BLaER1 treated with 17β-estradiol and CSF1 and Interleukin-3, amounts not matched to agents 10 nM and 100 nM (cell line): Measurements from ENCODE around the gene SLC29A2.
"Not testable (repeated sequence)": the region's sequence is repeated elsewhere in the genome, so short reads cannot be mapped to it uniquely, and the experiment has no call there.

Experiments
- H3K27ac ChIP-seq, 11 experiments: shearing (Covaris generic); formaldehyde crosslinking; 2 replicates each; pipeline ENCODE4 v1.8.1; 2022
- H3K27me3 ChIP-seq, 11 experiments: shearing (Covaris generic); formaldehyde crosslinking; 2 replicates each; pipeline ENCODE4 v1.8.1; 2022
- H3K36me3 ChIP-seq, 11 experiments: shearing (Covaris generic); formaldehyde crosslinking; 2 replicates each; pipeline ENCODE4 v1.8.1; 2022
- H3K4me1 ChIP-seq, 10 experiments: shearing (Covaris generic); formaldehyde crosslinking; 2 replicates each; pipeline ENCODE4 v1.8.1; 2022
- H3K4me2 ChIP-seq, 11 experiments: shearing (Covaris generic); formaldehyde crosslinking; 2 replicates each; pipeline ENCODE4 v1.8.1; 2022
- H3K4me3 ChIP-seq, 10 experiments: shearing (Covaris generic); formaldehyde crosslinking; 2 replicates each; pipeline ENCODE4 v1.8.1; 2022
- H3K9ac ChIP-seq, 11 experiments: shearing (Covaris generic); formaldehyde crosslinking; 2 replicates each; pipeline ENCODE4 v1.8.1; 2022
- H3K9me3 ChIP-seq, 11 experiments: shearing (Covaris generic); formaldehyde crosslinking; replicated peaks in 1 of 11; 2 replicates each; pipeline ENCODE4 v1.8.1; 2022
- H4K20me1 ChIP-seq, 11 experiments: shearing (Covaris generic); formaldehyde crosslinking; 2 replicates each; pipeline ENCODE4 v1.8.1; 2022
- Cebpa-rat ChIP-seq, 11 experiments: shearing (Covaris generic); IDR thresholded peaks; 2 replicates each; pipeline ENCODE4 v1.8.1; 2022

SLC29A2 gene

DNA sequence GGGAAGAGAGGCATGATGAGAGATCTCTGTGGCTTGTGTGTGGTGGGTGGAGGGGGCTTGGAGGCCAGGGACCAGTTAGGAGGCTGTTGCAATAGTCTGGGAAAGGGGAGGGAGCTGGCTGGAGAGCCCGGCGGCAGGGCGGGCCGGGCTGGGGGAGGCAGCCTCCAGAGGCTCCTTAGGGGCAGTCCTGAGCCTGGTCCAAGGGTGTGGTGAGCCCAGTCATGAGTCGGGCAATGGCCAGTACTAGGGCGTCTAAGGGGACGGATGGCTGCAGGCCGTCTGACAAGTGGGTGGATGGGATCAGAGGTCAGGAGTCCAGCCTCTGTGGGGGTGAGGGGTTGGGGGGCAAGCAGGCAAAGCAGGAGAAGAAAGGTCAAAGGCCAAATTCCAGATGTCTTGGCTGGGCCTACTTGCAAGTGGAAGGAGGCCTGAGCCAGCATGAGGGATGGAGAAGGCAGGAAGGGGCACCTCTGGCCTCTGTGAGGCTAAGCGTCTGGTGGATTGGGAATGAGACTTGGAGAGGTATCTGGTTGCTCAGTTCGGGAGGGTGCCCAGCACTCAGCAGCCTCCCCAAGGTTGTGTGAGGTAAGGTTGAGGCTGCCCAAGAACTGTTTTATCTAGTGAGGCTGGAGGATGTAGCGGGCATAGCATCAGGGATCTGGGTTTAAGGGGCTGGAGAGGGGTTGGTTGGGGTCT is 48.7 kb downstream of the SLC29A2 start:
- no peak overlapping the region for H3K4me3 ChIP-seq
- H3K9ac ChIP-seq = no peak overlapping the region
- H3K27me3 ChIP-seq = no peaks in the 10 kb centered on the region
- TF ChIP-seq Cebpa-rat (IDR thresholded peaks at IDR 0.05) = no peak
- peak overlapping the region in 8 of 11 experiments; percentile 1 to 47 (median 32); a peak in 4 of 22 replicates for H3K4me2 ChIP-seq
- no peaks in the 10 kb centered on the region for H3K36me3 ChIP-seq
- H3K4me1 ChIP-seq = peaks cover 53 to 82% (median 76%) of the 10 kb centered on the region in 10 experiments
- H4K20me1 ChIP-seq = no peaks in the 10 kb centered on the region
- H3K27ac ChIP-seq = peak overlapping the region in 6 of 11 experiments; percentile 24 to 61 (median 42); a peak in 12 of 22 replicates
- peaks cover 0 to 21% (median 14%) of the 10 kb centered on the region in 11 experiments; a peak in 15 of 22 replicates for H3K9me3 ChIP-seq

DNA sequence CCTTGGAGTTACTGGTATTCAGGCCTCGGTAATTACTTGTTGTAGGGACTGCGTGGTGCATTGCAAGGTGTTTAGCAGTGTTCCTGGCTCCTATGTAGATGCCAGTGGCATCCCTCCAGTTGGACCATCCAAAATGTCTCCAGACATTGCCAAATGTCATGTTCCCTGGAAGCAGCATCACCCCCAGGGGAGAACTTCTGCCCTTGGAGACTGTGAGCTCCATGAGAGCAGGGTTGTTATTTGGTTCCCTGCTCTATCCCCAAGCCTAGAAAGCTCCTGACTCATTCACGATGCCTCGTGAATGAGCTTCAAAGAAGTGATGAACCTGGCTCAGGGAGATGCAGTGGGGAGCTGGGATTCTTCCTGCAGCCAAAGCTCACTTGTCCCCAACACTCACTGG is 50.0 kb downstream of the SLC29A2 start:
- Histone ChIP-seq H3K27ac (peak overlapping the region in 7 of 11 experiments; percentile 24 to 61 (median 42); a peak in 11 of 22 replicates), H3K4me3 (no peak overlapping the region), H3K9me3 (peaks cover 0 to 21% (median 14%) of the 10 kb centered on the region in 11 experiments; a peak in 15 of 22 replicates), H4K20me1 (peaks cover 0 to 2% (median 0%) of the 10 kb centered on the region in 11 experiments; a peak in 3 of 22 replicates), H3K4me2 (peak overlapping the region in 9 of 11 experiments; percentile 4 to 47 (median 31); a peak in 15 of 22 replicates), H3K4me1 (peaks cover 51 to 80% (median 74%) of the 10 kb centered on the region in 10 experiments), H3K9ac (no peak overlapping the region), H3K27me3 (no peaks in the 10 kb centered on the region), H3K36me3 (no peaks in the 10 kb centered on the region)
- no peak for TF ChIP-seq Cebpa-rat (IDR thresholded peaks at IDR 0.05)

DNA sequence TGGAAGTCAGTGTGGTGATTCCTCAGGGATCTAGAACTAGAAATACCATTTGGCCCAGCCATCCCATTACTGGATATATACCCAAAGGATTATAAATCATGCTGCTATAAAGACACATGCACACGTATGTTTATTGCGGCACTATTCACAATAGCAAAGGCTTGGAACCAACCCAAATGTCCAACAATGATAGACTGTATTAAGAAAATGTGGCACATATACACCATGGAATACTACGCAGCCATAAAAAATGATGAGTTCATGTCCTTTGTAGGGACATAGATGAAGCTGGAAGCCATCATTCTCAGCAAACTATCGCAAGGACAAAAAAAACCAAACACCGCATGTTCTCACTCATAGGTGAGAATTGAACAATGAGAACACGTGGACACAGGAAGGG is 50.8 kb downstream of the SLC29A2 start:
- peaks cover 0 to 21% (median 14%) of the 10 kb centered on the region in 11 experiments; a peak in 15 of 22 replicates for H3K9me3 ChIP-seq
- peaks cover 51 to 82% (median 75%) of the 10 kb centered on the region in 10 experiments for H3K4me1 ChIP-seq
- not testable (repeated sequence) for H3K27me3 ChIP-seq, H3K9ac ChIP-seq, H3K36me3 ChIP-seq, H3K4me2 ChIP-seq, H3K4me3 ChIP-seq, H3K27ac ChIP-seq
- H4K20me1 ChIP-seq = peaks cover 0 to 10% (median 3%) of the 10 kb centered on the region in 11 experiments; a peak in 12 of 22 replicates

DNA sequence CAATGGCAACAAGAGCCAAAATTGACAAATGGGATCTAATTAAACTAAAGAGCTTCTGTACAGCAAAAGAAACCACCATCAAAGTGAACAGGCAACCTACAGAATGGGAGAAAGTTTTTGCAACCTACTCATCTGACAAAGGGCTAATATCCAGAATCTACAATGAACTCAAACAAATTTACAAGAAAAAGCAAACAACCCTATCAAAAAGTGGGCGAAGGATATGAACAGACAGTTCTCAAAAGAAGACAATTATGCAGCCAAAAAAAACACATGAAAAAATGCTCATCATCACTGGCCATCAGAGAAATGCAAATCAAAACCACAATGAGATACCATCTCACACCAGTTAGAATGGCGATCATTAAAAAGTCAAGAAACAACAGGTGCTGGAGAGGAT is 51.3 kb downstream of the SLC29A2 start:
- not testable (repeated sequence) for H3K9ac ChIP-seq, H3K36me3 ChIP-seq, H3K27me3 ChIP-seq, H3K4me3 ChIP-seq, H3K4me2 ChIP-seq
- Histone ChIP-seq H3K27ac (peak overlapping the region in 3 of 11 experiments; percentile 32 to 98 (median 94); a peak in 2 of 22 replicates), H3K9me3 (peaks cover 0 to 21% (median 14%) of the 10 kb centered on the region in 11 experiments; a peak in 15 of 22 replicates), H4K20me1 (peaks cover 0 to 15% (median 7%) of the 10 kb centered on the region in 11 experiments; a peak in 12 of 22 replicates), H3K4me1 (peaks cover 51 to 82% (median 75%) of the 10 kb centered on the region in 10 experiments)

DNA sequence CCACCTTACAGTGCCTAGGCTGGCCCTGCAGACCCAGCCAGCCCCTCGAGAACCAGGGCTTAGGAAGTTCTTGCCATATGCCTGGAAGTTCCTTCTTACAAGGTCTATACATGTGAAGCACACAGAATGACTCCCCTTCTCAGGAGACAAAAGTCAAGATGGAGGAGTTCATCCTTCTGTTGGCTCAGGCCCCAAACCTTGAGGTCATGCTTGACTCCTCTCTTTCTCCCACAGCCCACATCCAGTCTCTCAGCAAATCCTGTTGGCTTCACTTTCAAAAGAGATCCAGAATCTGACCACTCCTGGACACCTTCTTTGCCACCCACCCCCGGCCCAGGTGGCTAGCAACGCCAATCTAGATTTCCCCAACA is 53.0 kb downstream of the SLC29A2 start:
- Histone ChIP-seq H3K4me1 (peaks cover 56 to 82% (median 77%) of the 10 kb centered on the region in 10 experiments), H4K20me1 (peaks cover 0 to 32% (median 12%) of the 10 kb centered on the region in 11 experiments; a peak in 12 of 22 replicates), H3K4me3 (peak overlapping the region in 2 of 10 experiments; percentile 68 to 69; a peak in 1 of 20 replicates), H3K9me3 (peaks cover 0 to 21% (median 14%) of the 10 kb centered on the region in 11 experiments; a peak in 15 of 22 replicates), H3K27me3 (no peaks in the 10 kb centered on the region), H3K27ac (peak overlapping the region; percentile 25 to 98 (median 94); a peak in 21 of 22 replicates), H3K4me2 (peak overlapping the region; percentile 98 to 100 (median 100)), H3K36me3 (no peaks in the 10 kb centered on the region), H3K9ac (peak overlapping the region in 10 of 11 experiments; percentile 39 to 92 (median 88); a peak in 18 of 22 replicates)
- peak in 3 of 11 experiments; percentile 0 to 31 (median 17); a peak in 2 of 22 replicates for TF ChIP-seq Cebpa-rat (IDR thresholded peaks at IDR 0.05)

DNA sequence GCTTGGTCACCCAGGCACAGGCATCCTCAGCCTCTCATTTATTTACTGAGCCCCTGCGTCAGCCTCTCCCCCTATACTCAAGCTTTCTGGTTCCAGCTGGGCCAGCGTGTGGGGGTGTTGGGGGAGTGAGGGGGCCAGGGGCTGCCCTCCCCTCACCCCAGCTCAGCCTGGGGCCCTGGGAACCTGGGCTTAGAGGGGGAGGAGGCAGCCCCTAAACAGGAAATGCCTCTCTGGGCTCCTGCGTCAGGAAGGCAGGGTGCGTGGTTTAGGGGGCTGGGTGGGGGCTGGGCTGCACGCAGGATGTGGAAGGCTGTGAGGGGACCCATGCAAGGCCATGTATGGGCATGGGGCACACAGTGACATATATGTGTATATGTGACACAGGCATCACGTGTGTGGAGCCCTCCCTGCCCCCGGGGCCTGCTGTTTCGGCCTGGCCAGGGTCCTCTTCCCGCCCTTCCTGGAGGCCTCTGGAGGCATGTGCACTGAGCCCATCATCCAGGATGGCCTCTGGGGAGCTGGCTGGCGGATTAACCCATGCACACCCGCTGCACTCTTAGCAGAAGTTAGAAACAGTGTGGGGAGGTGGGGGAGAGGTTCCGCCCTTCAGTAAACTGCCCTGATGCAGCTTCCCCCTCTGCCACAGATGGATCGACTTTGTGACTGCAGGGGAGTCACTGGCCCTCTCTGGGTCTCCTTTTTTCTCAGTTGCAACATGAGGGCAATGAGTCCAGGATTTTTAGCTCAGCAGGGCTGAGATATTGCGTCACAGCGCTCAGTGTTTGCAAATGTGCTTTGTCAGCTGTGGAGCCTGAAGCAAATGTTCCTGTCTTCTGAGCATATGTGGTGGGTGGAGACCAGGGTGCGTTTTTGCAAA is 53.6 kb downstream of the SLC29A2 start:
- no peaks in the 10 kb centered on the region for H3K36me3 ChIP-seq
- H4K20me1 ChIP-seq = peaks cover 0 to 32% (median 12%) of the 10 kb centered on the region in 11 experiments; a peak in 12 of 22 replicates
- H3K4me1 ChIP-seq = peaks cover 62 to 82% (median 79%) of the 10 kb centered on the region in 10 experiments
- H3K27me3 ChIP-seq = no peaks in the 10 kb centered on the region
- peak; percentile 97 to 100 (median 100) for TF ChIP-seq Cebpa-rat (IDR thresholded peaks at IDR 0.05)
- peak overlapping the region; percentile 73 to 98 (median 94); a peak in 21 of 22 replicates for H3K27ac ChIP-seq
- H3K9ac ChIP-seq = peak overlapping the region; percentile 81 to 92 (median 87); a peak in 21 of 22 replicates
- H3K4me3 ChIP-seq = peak overlapping the region in 9 of 10 experiments; percentile 66 to 80 (median 69); a peak in 18 of 20 replicates
- H3K4me2 ChIP-seq = peak overlapping the region; percentile 98 to 100 (median 100)
- H3K9me3 ChIP-seq = peaks cover 0 to 21% (median 14%) of the 10 kb centered on the region in 11 experiments; a peak in 15 of 22 replicates

DNA sequence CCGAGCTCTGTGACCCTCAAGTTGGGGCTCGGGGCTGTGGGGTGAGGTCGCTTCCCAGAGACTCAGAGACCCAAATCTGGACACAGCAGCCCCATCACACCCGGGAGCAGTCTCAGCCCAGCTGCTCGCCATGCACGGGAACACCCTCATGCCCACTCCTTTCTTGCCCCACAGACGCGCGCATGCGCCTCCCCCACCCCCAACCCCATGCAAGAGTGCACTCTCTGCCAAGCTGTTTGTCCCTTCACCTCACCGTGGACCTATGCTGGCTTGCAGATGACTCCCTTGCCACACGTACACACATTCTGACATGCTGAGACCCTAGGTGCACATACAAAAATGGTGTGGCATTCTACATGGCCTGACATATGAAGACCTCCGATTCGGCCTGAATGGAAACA is 54.2 kb downstream of the SLC29A2 start:
- Histone ChIP-seq H3K9me3 (peaks cover 0 to 21% (median 14%) of the 10 kb centered on the region in 11 experiments; a peak in 15 of 22 replicates), H3K4me3 (peak overlapping the region in 9 of 10 experiments; percentile 66 to 80 (median 69); a peak in 18 of 20 replicates), H3K27ac (peak overlapping the region; percentile 73 to 98 (median 94); a peak in 21 of 22 replicates)

DNA sequence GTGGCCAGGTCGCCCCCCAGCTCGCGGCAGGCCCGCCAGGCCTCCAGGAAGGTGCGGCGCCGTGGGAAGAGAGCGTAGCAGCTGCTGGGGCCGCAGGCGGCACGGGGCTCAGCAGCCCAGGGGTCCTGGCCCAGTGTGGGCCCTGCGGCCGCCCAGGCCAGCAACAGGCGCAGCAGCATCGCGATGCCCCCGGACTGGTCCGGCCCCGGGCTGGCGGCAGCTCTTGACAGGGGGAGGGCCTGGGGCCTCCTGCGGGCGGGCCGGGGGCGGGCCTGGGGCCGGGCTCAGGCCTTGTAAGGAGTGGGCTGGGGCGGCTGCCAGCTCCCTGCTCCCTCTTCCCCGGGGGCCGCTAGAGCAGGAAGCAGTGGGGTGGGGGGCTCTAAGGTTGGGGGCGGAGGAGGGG is 54.7 kb downstream of the SLC29A2 start, which contains the start of gene CD248:
Gene CD248, minus strand, starts transcription at position 196 of the 403 bp plus-strand sequence. Its CDS starts 17 bp downstream, at position 179.
- peaks cover 63 to 72% (median 69%) of the 10 kb centered on the region in 10 experiments for H3K4me1 ChIP-seq
- H3K27me3 ChIP-seq = no peaks in the 10 kb centered on the region
- peak within 1 kb of the TSS; percentile 81 to 92 (median 87) for H3K9ac ChIP-seq
- H4K20me1 ChIP-seq = peaks cover 0 to 32% (median 12%) of the 10 kb centered on the region in 11 experiments; a peak in 12 of 22 replicates
- H3K4me3 ChIP-seq = peak within 1 kb of the TSS; percentile 52 to 80 (median 69)
- TF ChIP-seq Cebpa-rat (IDR thresholded peaks at IDR 0.05) = no peak
- H3K9me3 ChIP-seq = peaks cover 0 to 19% (median 13%) of the 10 kb centered on the region in 11 experiments; a peak in 15 of 22 replicates
- H3K4me2 ChIP-seq = peak within 1 kb of the TSS; percentile 98 to 100 (median 100)
- peak within 1 kb of the TSS; percentile 73 to 98 (median 94); a peak in 21 of 22 replicates for H3K27ac ChIP-seq
- no peaks in the 10 kb centered on the region for H3K36me3 ChIP-seq

More for the DNA sequence above, 54.2 kb downstream of the SLC29A2 start:
- H3K36me3 ChIP-seq = no peaks in the 10 kb centered on the region
- H3K9ac ChIP-seq = peak overlapping the region; percentile 81 to 92 (median 87); a peak in 21 of 22 replicates
- peaks cover 63 to 77% (median 74%) of the 10 kb centered on the region in 10 experiments for H3K4me1 ChIP-seq
- H4K20me1 ChIP-seq = peaks cover 0 to 32% (median 12%) of the 10 kb centered on the region in 11 experiments; a peak in 12 of 22 replicates
- no peaks in the 10 kb centered on the region for H3K27me3 ChIP-seq
- H3K4me2 ChIP-seq = peak overlapping the region; percentile 98 to 100 (median 100)
- TF ChIP-seq Cebpa-rat (IDR thresholded peaks at IDR 0.05) = no peak
